Uterus (tissue), 4 donors: Measurements from ENCODE around the gene HPCAL4. TPM values are rescaled to one million over a fixed set of nuclear protein-coding genes. Genes with fewer than 3 reads are reported as not detected.

Experiments
- DNase-seq, 2 donors: peaks; one replicate each; pipeline ENCODE4 v3.0.0-alpha.2; 2019 to 2020
- H3K27ac ChIP-seq, 2 donors: fragments of 200-600 bp; sonication (generic); 1 replicate in 1 of 2; 2 replicates in 1 of 2; pipeline ENCODE4 v1.5.1; 2016 to 2018
- H3K27me3 ChIP-seq, 2 donors: fragments of 200-600 bp; sonication (generic); one replicate each; pipeline ENCODE4 v1.5.1; 2018 to 2019; ENCODE audit warnings: control low read depth in 1 of 2
- H3K36me3 ChIP-seq, 2 donors: fragments of 200-600 bp; sonication (generic); one replicate each; pipeline ENCODE4 v1.5.1; 2019; ENCODE audit warnings: control low read depth in 1 of 2
- H3K4me1 ChIP-seq, 2 donors: fragments of 200-600 bp; sonication (generic); one replicate each; pipeline ENCODE4 v1.5.1; 2018 to 2019; ENCODE audit warnings: control low read depth in 1 of 2
- H3K4me3 ChIP-seq, 2 donors: fragments of 200-600 bp; sonication (generic); 1 replicate in 1 of 2; 2 replicates in 1 of 2; pipeline ENCODE4 v1.5.1; 2018 to 2019; ENCODE audit warnings: mild to moderate bottlenecking in 1 of 2
- H3K9me3 ChIP-seq, 2 donors: fragments of 200-600 bp; sonication (generic); one replicate each; pipeline ENCODE4 v1.5.1; 2019; ENCODE audit warnings: control low read depth in 1 of 2
- CTCF ChIP-seq, 4 experiments: fragments of 200-600 bp in 2 of 4; fragments of 450-650 bp in 2 of 4; sonication (generic) in 2 of 4; IDR thresholded peaks; one replicate each; pipeline ENCODE4 v1.5.1; 2016 to 2019; ENCODE audit warnings: antibody characterized with exemption in 4 of 4, mild to moderate bottlenecking in 2 of 4, moderate library complexity in 1 of 4
- POLR2A ChIP-seq, 2 donors: fragments of 450-650 bp; IDR thresholded peaks; one replicate each; pipeline ENCODE4 v1.6.1; 2016; ENCODE audit warnings: antibody characterized with exemption in 2 of 2, mild to moderate bottlenecking in 1 of 2, moderate library complexity in 1 of 2
- intact Hi-C: fragments of 100-400 bp; cut with DNase I; formaldehyde crosslinking; loops from one replicate; pipeline ENCODE4 v1.15.1; 2023; ENCODE audit warnings: low total_unique reads
- total RNA-seq, 4 donors: library from RNA; depleted of rRNA in 3 of 4; stranded (reverse); fragments of >200 nt in 3 of 4; gene quantifications; one replicate each; pipeline versions ENCODE4 v1.1.0 to v1.2.4, GENCODE V29; 2014 to 2023
- donor health status: DM: yes; HTN: yes; CAD: no.

HPCAL4 gene
- total RNA-seq, 4 donors from 2014 or later = 0.24 to 3.9 TPM; not detected in 2

GRCh38 chr1:39635205-39635870 lies 55.9 kb downstream of the HPCAL4 start:
- H3K27me3 ChIP-seq = no peaks in the 10 kb centered on the region
- peak in 1 of 2 donors; percentile 50 for DNase-seq
- peaks cover 4% of the 10 kb centered on the region in 2 donors for H3K4me1 ChIP-seq
- intact Hi-C loops = no loop called here
- no peaks in the 10 kb centered on the region for H3K36me3 ChIP-seq
- peak overlapping the region; percentile 76 to 87 for H3K27ac ChIP-seq
- no peak overlapping the region for H3K4me3 ChIP-seq
- H3K9me3 ChIP-seq = no peaks in the 10 kb centered on the region
- TF ChIP-seq CTCF (IDR thresholded peaks at IDR 0.05) = no peak
- TF ChIP-seq POLR2A (IDR thresholded peaks at IDR 0.05) = no peak

- peak overlapping the region; percentile 56 to 87 for H3K27ac ChIP-seq
- H3K36me3 ChIP-seq = no peaks in the 10 kb centered on the region
- H3K4me1 ChIP-seq = peaks cover 4% of the 10 kb centered on the region in 2 donors
- H3K4me3 ChIP-seq = peak overlapping the region in 1 of 2 donors; percentile 29
- intact Hi-C loops = no loop called here
- no peak for DNase-seq
- H3K27me3 ChIP-seq = no peaks in the 10 kb centered on the region
- no peaks in the 10 kb centered on the region for H3K9me3 ChIP-seq
- TF ChIP-seq CTCF (IDR thresholded peaks at IDR 0.05) = no peak
- no peak for TF ChIP-seq POLR2A (IDR thresholded peaks at IDR 0.05)
Measured at GRCh38 chr1:39633422-39633821, 57.8 kb downstream of the HPCAL4 start.

- Histone ChIP-seq H3K27ac (peak overlapping the region; percentile 56 to 87), H3K36me3 (no peaks in the 10 kb centered on the region), H3K9me3 (no peaks in the 10 kb centered on the region), H3K27me3 (no peaks in the 10 kb centered on the region), H3K4me1 (peaks cover 4% of the 10 kb centered on the region in 2 donors), H3K4me3 (peak overlapping the region; percentile 10 to 29)
- TF ChIP-seq CTCF (IDR thresholded peaks at IDR 0.05) = no peak
- peak; percentile 20 to 43 for TF ChIP-seq POLR2A (IDR thresholded peaks at IDR 0.05)
- intact Hi-C loops = no loop called here
- peak; percentile 75 to 85 for DNase-seq
Measured at GRCh38 chr1:39632682-39633417, 58.4 kb downstream of the HPCAL4 start.

GRCh38 chr1:39632323-39632681 lies 58.9 kb downstream of the HPCAL4 start:
- Histone ChIP-seq H3K27ac (peak overlapping the region; percentile 56 to 87), H3K36me3 (no peaks in the 10 kb centered on the region), H3K27me3 (no peaks in the 10 kb centered on the region), H3K9me3 (no peaks in the 10 kb centered on the region), H3K4me1 (peaks cover 4% of the 10 kb centered on the region in 2 donors), H3K4me3 (peak overlapping the region in 1 of 2 donors; percentile 29)
- intact Hi-C loops = no loop called here
- DNase-seq = no peak
- no peak for TF ChIP-seq POLR2A (IDR thresholded peaks at IDR 0.05)
- no peak for TF ChIP-seq CTCF (IDR thresholded peaks at IDR 0.05)
